ENCODE results near the gene ERCC2.

DNA sequence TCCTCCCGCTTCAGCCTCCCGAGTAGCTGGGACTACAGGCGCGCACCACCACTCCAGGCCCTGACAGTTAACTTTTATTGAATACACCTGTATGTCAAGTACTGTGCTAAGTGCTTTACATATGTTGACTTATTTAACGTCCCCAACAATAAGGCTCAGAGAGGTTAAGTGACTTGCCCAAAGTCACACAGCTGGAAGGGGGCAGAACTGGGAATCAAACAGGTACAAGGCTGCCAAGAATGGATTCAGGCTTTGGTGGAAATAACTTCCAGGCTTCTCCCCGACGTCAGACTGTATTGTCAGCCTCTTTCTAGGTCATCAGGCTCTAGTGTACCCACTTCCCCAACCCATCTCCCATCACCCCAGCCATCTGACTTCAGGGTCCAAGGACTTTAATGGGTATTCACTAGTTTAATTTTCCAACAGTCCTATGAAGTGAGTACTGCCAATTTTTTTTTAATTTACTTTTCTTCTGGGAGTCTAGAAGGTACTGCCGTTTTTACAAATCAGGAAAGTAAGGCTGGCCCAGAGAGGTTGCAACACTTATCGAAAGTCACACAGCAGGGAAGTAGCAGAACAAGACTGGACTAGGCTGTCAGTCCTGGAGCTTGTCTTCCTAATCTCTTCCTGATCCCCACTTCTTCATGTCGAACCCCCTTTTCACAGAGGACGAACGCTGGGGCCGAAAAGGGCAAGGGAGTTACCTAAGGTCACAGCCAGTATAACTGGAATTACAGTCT lies 42.8 kb downstream of the ERCC2 start:
- TF ChIP-seq RBBP5 (IDR thresholded peaks at IDR 0.05; ENCODE audit: borderline replicate concordance, low read depth, low read length) (no peak), POLR2A (IDR thresholded peaks at IDR 0.05; ENCODE audit: control extremely low read depth in 1 of 2, low read depth in 2 of 2, low read length in 2 of 2) (no peak), EZH2 (IDR thresholded peaks at IDR 0.05; ENCODE audit: low read depth, low read length, severe bottlenecking) (no peak), CREB1 (IDR thresholded peaks at IDR 0.05) (no peak), CEBPB (IDR thresholded peaks at IDR 0.05; ENCODE audit: low read depth, low read length) (no peak), TAF1 (IDR thresholded peaks at IDR 0.05; ENCODE audit: low read depth, low read length) (no peak), RNF2 (IDR thresholded peaks at IDR 0.05; ENCODE audit: borderline replicate concordance, low read depth, low read length, missing control alignments, poor library complexity, severe bottlenecking) (no peak), ZNF274 (IDR thresholded peaks at IDR 0.05; ENCODE audit: borderline replicate concordance, extremely low read depth, low read length) (no peak), RAD21 (IDR thresholded peaks at IDR 0.05 in 1 of 2, conservative IDR thresholded peaks at IDR 0.05 in 1 of 2; ENCODE audit: low read depth in 2 of 2, low read length in 2 of 2) (no peak), POLR2AphosphoS5 (IDR thresholded peaks at IDR 0.05; ENCODE audit: low read depth, low read length) (no peak)
- TF ChIP-seq, protein P1, sequence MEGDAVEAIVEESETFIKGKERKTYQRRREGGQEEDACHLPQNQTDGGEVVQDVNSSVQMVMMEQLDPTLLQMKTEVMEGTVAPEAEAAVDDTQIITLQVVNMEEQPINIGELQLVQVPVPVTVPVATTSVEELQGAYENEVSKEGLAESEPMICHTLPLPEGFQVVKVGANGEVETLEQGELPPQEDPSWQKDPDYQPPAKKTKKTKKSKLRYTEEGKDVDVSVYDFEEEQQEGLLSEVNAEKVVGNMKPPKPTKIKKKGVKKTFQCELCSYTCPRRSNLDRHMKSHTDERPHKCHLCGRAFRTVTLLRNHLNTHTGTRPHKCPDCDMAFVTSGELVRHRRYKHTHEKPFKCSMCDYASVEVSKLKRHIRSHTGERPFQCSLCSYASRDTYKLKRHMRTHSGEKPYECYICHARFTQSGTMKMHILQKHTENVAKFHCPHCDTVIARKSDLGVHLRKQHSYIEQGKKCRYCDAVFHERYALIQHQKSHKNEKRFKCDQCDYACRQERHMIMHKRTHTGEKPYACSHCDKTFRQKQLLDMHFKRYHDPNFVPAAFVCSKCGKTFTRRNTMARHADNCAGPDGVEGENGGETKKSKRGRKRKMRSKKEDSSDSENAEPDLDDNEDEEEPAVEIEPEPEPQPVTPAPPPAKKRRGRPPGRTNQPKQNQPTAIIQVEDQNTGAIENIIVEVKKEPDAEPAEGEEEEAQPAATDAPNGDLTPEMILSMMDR (IDR thresholded peaks at IDR 0.05; ENCODE audit: control extremely low read depth in 1 of 3, insufficient read depth in 1 of 3, low read depth in 1 of 3, low read length in 3 of 3): no peak
- TF ChIP-seq, protein P2, sequence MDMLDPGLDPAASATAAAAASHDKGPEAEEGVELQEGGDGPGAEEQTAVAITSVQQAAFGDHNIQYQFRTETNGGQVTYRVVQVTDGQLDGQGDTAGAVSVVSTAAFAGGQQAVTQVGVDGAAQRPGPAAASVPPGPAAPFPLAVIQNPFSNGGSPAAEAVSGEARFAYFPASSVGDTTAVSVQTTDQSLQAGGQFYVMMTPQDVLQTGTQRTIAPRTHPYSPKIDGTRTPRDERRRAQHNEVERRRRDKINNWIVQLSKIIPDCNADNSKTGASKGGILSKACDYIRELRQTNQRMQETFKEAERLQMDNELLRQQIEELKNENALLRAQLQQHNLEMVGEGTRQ (IDR thresholded peaks at IDR 0.05; ENCODE audit: low read length): no peak
